ENCODE results near the gene PPL. TPM values are rescaled to one million over a fixed set of nuclear protein-coding genes. Genes with fewer than 3 reads are reported as not detected.

Gene PPL
- total and polyA plus RNA-seq, 2 of the 13 experiments (the other 11 are each of a cell fraction or from before 2014, with no cell fraction given), result 5.7 to 6.6 TPM

DNA sequence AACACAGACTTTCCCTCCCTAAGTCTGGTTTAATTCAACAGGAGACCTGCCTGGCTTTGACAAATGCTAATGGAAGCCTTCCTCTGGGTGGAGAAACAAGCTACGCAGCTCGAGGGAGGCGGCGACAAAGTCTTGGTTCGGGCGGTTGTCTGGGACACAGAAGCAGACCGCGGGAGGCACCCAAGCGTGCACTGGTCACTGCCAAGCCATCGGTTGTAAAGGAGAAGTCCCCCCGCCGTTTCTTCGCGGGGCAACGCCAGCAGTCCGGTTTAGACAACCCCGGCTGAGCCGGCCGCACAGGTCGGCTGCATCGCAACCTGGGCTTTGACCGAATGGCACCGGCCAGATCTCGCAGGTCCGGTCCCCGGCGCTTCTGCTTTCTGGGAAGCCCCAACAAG is 90.4 kb downstream of the PPL start:
- Histone ChIP-seq H3K27me3 (ENCODE audit: control insufficient read depth in 1 of 2, insufficient read depth in 2 of 2, low read length in 2 of 2) (peaks cover 0 to 4% of the 10 kb centered on the region in 2 experiments; a peak in 1 of 5 replicates), H4K20me1 (ENCODE audit: insufficient read depth, low read length) (peaks cover 42% of the 10 kb centered on the region), H3K4me3 (replicated peaks in 1 of 3; ENCODE audit: insufficient read depth in 1 of 3, low read depth in 2 of 3, low read length in 3 of 3) (peak overlapping the region; percentile 86 to 98 (median 88)), H3K4me1 (ENCODE audit: insufficient read depth, low read length) (peaks cover 50% of the 10 kb centered on the region), H3K36me3 (replicated peaks in 1 of 2; ENCODE audit: control insufficient read depth in 1 of 2, insufficient read depth in 2 of 2, low read length in 2 of 2) (peaks cover 2 to 25% of the 10 kb centered on the region in 2 experiments; a peak in 4 of 5 replicates), H3K9ac (ENCODE audit: insufficient read depth, low read depth, low read length) (peak overlapping the region; percentile 97), H2AFZ (ENCODE audit: low read length) (no peak overlapping the region), H3K27ac (ENCODE audit: extremely low read length, insufficient read depth, low read length) (peak overlapping the region; percentile 95), H3K79me2 (ENCODE audit: insufficient read depth, low read length) (peaks cover 68% of the 10 kb centered on the region), H3K4me2 (ENCODE audit: low read depth, low read length) (peak overlapping the region; percentile 86), H3K9me3 (ENCODE audit: low read length) (no peaks in the 10 kb centered on the region)
- in situ Hi-C loops (cut with HindIII; ENCODE audit: extremely low pct_ligation_motif_present, low pct_unique_long_range_greater_than_20kb) (loop anchor here (5.0 kb wide), 1 partner anchor 111 kb away; the partner anchor contains the start of gene SEC14L5), intact Hi-C loops (cut with micrococcal nuclease; ENCODE audit: unreplicated experiment) (no loop called here)
- FAIRE-seq (peak; percentile 56), ATAC-seq (peak; percentile 49), DNase-seq (ENCODE audit: low spot score) (peak; percentile 35)
- WGBS (ENCODE audit: low lambda C conversion rate), result 0% methylated on average over 12 of the region's 27 CpGs
- TF ChIP-seq SNAI1 (CRISPR knock-in tag; IDR thresholded peaks at IDR 0.05; ENCODE audit: borderline replicate concordance) (0 out of 2 replicates have a peak, but pooled peaks have one; percentile 13), POLR2A (IDR thresholded peaks at IDR 0.05; ENCODE audit: insufficient read depth in 1 of 2, low read depth in 2 of 2, low read length in 2 of 2) (peak; percentile 55 to 67), POLR2AphosphoS5 (IDR thresholded peaks at IDR 0.05; ENCODE audit: low read depth, low read length) (0 out of 2 replicates have a peak, but pooled peaks have one; percentile 23), KAT7 (CRISPR knock-in tag; IDR thresholded peaks at IDR 0.05; ENCODE audit: borderline replicate concordance) (no peak), ZFP82 (CRISPR knock-in tag; IDR thresholded peaks at IDR 0.05; ENCODE audit: borderline replicate concordance) (peak; percentile 79), SOX13 (IDR thresholded peaks at IDR 0.05) (no peak), SOX13 (CRISPR knock-in tag; conservative IDR thresholded peaks at IDR 0.05 in 1 of 2, IDR thresholded peaks at IDR 0.05 in 1 of 2) (0 out of 4 replicates have a peak, but pooled peaks of 1 of the 2 experiments have one; percentile 16), AHR (CRISPR knock-in tag; IDR thresholded peaks at IDR 0.05) (no peak), RXRB (CRISPR knock-in tag; IDR thresholded peaks at IDR 0.05; ENCODE audit: borderline replicate concordance) (no peak), FOXJ3 (CRISPR knock-in tag; IDR thresholded peaks at IDR 0.05; ENCODE audit: borderline replicate concordance) (peak; percentile 14; the same call in 1 of the 2 replicates), LCORL (IDR thresholded peaks at IDR 0.05) (no peak), LCORL (CRISPR knock-in tag; IDR thresholded peaks at IDR 0.05) (0 out of 2 replicates have a peak, but pooled peaks have one; percentile 8), NFKB2 (CRISPR knock-in tag; IDR thresholded peaks at IDR 0.05; ENCODE audit: borderline replicate concordance) (0 out of 2 replicates have a peak, but pooled peaks have one; percentile 30)
- TF ChIP-seq, protein P1, sequence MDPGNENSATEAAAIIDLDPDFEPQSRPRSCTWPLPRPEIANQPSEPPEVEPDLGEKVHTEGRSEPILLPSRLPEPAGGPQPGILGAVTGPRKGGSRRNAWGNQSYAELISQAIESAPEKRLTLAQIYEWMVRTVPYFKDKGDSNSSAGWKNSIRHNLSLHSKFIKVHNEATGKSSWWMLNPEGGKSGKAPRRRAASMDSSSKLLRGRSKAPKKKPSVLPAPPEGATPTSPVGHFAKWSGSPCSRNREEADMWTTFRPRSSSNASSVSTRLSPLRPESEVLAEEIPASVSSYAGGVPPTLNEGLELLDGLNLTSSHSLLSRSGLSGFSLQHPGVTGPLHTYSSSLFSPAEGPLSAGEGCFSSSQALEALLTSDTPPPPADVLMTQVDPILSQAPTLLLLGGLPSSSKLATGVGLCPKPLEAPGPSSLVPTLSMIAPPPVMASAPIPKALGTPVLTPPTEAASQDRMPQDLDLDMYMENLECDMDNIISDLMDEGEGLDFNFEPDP (CRISPR knock-in tag; conservative IDR thresholded peaks at IDR 0.05), result 0 out of 2 replicates have a peak, but pooled peaks have one; percentile 65
- TF ChIP-seq, protein P2, sequence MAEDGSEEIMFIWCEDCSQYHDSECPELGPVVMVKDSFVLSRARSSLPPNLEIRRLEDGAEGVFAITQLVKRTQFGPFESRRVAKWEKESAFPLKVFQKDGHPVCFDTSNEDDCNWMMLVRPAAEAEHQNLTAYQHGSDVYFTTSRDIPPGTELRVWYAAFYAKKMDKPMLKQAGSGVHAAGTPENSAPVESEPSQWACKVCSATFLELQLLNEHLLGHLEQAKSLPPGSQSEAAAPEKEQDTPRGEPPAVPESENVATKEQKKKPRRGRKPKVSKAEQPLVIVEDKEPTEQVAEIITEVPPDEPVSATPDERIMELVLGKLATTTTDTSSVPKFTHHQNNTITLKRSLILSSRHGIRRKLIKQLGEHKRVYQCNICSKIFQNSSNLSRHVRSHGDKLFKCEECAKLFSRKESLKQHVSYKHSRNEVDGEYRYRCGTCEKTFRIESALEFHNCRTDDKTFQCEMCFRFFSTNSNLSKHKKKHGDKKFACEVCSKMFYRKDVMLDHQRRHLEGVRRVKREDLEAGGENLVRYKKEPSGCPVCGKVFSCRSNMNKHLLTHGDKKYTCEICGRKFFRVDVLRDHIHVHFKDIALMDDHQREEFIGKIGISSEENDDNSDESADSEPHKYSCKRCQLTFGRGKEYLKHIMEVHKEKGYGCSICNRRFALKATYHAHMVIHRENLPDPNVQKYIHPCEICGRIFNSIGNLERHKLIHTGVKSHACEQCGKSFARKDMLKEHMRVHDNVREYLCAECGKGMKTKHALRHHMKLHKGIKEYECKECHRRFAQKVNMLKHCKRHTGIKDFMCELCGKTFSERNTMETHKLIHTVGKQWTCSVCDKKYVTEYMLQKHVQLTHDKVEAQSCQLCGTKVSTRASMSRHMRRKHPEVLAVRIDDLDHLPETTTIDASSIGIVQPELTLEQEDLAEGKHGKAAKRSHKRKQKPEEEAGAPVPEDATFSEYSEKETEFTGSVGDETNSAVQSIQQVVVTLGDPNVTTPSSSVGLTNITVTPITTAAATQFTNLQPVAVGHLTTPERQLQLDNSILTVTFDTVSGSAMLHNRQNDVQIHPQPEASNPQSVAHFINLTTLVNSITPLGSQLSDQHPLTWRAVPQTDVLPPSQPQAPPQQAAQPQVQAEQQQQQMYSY (CRISPR knock-in tag; IDR thresholded peaks at IDR 0.05), result no peak
- BruUV-seq (replicated peaks), result no TSS peak
- POLR2A ChIA-PET, result interaction anchor here (0.6 to 3.9 kb wide), 5 partner anchors 17 to 110 kb away, joined by 3 to 13 read pairs (median 4); partner anchors contain the start of genes ROGDI and SEC14L5
- CTCF ChIA-PET (ENCODE audit: low intra/inter-chr PET ratio, low total read pairs), result interaction anchor here (1.3 kb wide), 1 partner anchor 110 kb away, joined by 3 read pairs; no protein-coding TSS in a partner anchor

Data from HepG2 (cell line).